Gastrocnemius medialis (tissue), 4 donors: ENCODE measurements around the gene PRDM7. TPM values are rescaled to one million over a fixed set of nuclear protein-coding genes. Genes with fewer than 3 reads are reported as not detected.
"Not testable (repeated sequence)": the region's sequence is repeated elsewhere in the genome, so short reads cannot be mapped to it uniquely, and the experiment has no call there.

Source experiments
- ATAC-seq, 2 donors: fragments of 150-250 bp; one replicate each; pipeline ENCODE4 v1.9.1; 2016
- DNase-seq, 2 donors: peaks; one replicate each; pipeline ENCODE4 v3.0.0-alpha.2; 2019
- H3K27ac ChIP-seq, 4 donors: fragments of 200-600 bp; sonication (generic); 1 replicate in 1 of 4; 2 replicates in 3 of 4; pipeline ENCODE4 v1.5.1; 2016 to 2018; ENCODE audit warnings: mild to moderate bottlenecking in 2 of 4, moderate library complexity in 1 of 4
- H3K27me3 ChIP-seq, 3 donors: fragments of 200-600 bp; sonication (generic) in 2 of 3; 1 replicate in 1 of 3; 2 replicates in 2 of 3; pipeline versions ENCODE4 v1.5.1 to v1.6.0; 2016 to 2019; ENCODE audit warnings: mild to moderate bottlenecking in 1 of 3, moderate library complexity in 1 of 3
- H3K36me3 ChIP-seq, 2 donors: fragments of 200-600 bp; sonication (generic) in 1 of 2; one replicate each; pipeline ENCODE4 v1.5.1; 2017 to 2018
- H3K4me1 ChIP-seq, 2 donors: fragments of 200-600 bp; sonication (generic) in 1 of 2; one replicate each; pipeline ENCODE4 v1.5.1; 2016 to 2017; ENCODE audit warnings: mild to moderate bottlenecking in 2 of 2
- H3K4me3 ChIP-seq, 4 donors: fragments of 200-600 bp; sonication (generic) in 3 of 4; 1 replicate in 1 of 4; 2 replicates in 3 of 4; pipeline ENCODE4 v1.5.1; 2016 to 2019; ENCODE audit warnings: mild to moderate bottlenecking in 2 of 4
- H3K9me3 ChIP-seq, 3 donors: fragments of 200-600 bp; sonication (generic) in 2 of 3; 1 replicate in 1 of 3; 2 replicates in 2 of 3; pipeline ENCODE4 v1.5.1; 2016 to 2019
- CTCF ChIP-seq, 5 experiments: fragments of 450-650 bp in 3 of 5; fragments of 200-600 bp in 2 of 5; sonication (generic) in 2 of 5; IDR thresholded peaks in 4 of 5; conservative IDR thresholded peaks in 1 of 5; 1 replicate in 4 of 5; 2 replicates in 1 of 5; pipeline ENCODE4 v1.5.1; 2016 to 2019; ENCODE audit warnings: antibody characterized with exemption in 5 of 5, mild to moderate bottlenecking in 3 of 5, moderate library complexity in 3 of 5
- POLR2A ChIP-seq, 2 donors: fragments of 450-650 bp; IDR thresholded peaks; one replicate each; pipeline ENCODE4 v1.6.1; 2017; ENCODE audit warnings: antibody characterized with exemption in 2 of 2, mild to moderate bottlenecking in 2 of 2, moderate library complexity in 2 of 2
- in situ Hi-C, 4 donors: fragments of 200-750 bp; cut with MboI; loops; one replicate each; pipeline versions ENCODE4 v1.15.0 to v1.8.0; 2017; ENCODE audit warnings: low sequenced_read_pairs in 4 of 4
- intact Hi-C: fragments of 100-400 bp; cut with DNase I; formaldehyde crosslinking; loops from one replicate; pipeline ENCODE4 v1.15.1; 2023; ENCODE audit warnings: low total_unique reads
- total RNA-seq, 4 donors: library from RNA; depleted of rRNA; stranded (reverse); fragments of >200 nt; gene quantifications; one replicate each; pipeline versions ENCODE4 v1.1.0 to v1.2.3, GENCODE V29; 2016

Gene PRDM7
- total RNA-seq, result not detected

GRCh38 chr16:90077240-90077756 lies at the start of gene PRDM7:
PRDM7 (minus strand) TSS chr16:90077331; CDS start chr16:90075910, 1,421 bp downstream.
- peak within 1 kb of the TSS; percentile 40 to 66 (median 52) for H3K4me3 ChIP-seq
- intact Hi-C loops, result no loop called here
- in situ Hi-C loops, result no loop called here
- no peaks in the 10 kb centered on the region for H3K9me3 ChIP-seq
- H3K36me3 ChIP-seq, result no peaks in the 10 kb centered on the region
- H3K27ac ChIP-seq, result peak within 1 kb of the TSS; percentile 37 to 69 (median 50)
- TF ChIP-seq POLR2A (IDR thresholded peaks at IDR 0.05), result no peak
- TF ChIP-seq CTCF (IDR thresholded peaks at IDR 0.05 in 4 of 5, conservative IDR thresholded peaks at IDR 0.05 in 1 of 5), result no peak
- no peaks in the 10 kb centered on the region for H3K27me3 ChIP-seq
- peak; percentile 93 to 96 for DNase-seq
- ATAC-seq, result peak; percentile 96
- H3K4me1 ChIP-seq, result peaks cover 4 to 5% of the 10 kb centered on the region in 2 donors

- H3K27ac ChIP-seq, H3K4me3 ChIP-seq, H3K27me3 ChIP-seq, H3K36me3 ChIP-seq, ATAC-seq, DNase-seq, H3K4me1 ChIP-seq, intact Hi-C loops, in situ Hi-C loops, H3K9me3 ChIP-seq: not testable (repeated sequence)
Measured at GRCh38 chr16:90121846-90122245, 44.7 kb upstream of the PRDM7 start.

- DNase-seq, H3K27me3 ChIP-seq, H3K27ac ChIP-seq, ATAC-seq, H3K4me3 ChIP-seq, H3K9me3 ChIP-seq, H3K4me1 ChIP-seq, intact Hi-C loops, in situ Hi-C loops, H3K36me3 ChIP-seq: not testable (repeated sequence)
Measured at GRCh38 chr16:90107617-90108016, 30.5 kb upstream of the PRDM7 start.

- H3K27ac ChIP-seq, H3K27me3 ChIP-seq, H3K4me1 ChIP-seq, DNase-seq, intact Hi-C loops, ATAC-seq, H3K9me3 ChIP-seq, in situ Hi-C loops, H3K36me3 ChIP-seq, H3K4me3 ChIP-seq: not testable (repeated sequence)
Measured at GRCh38 chr16:90107060-90107459, 29.9 kb upstream of the PRDM7 start.

- H3K4me1 ChIP-seq, in situ Hi-C loops, H3K27ac ChIP-seq, H3K9me3 ChIP-seq, H3K4me3 ChIP-seq, H3K27me3 ChIP-seq, intact Hi-C loops, DNase-seq, ATAC-seq, H3K36me3 ChIP-seq: not testable (repeated sequence)
Measured at GRCh38 chr16:90106271-90106670, 29.1 kb upstream of the PRDM7 start.

- H3K36me3 ChIP-seq, DNase-seq, ATAC-seq, intact Hi-C loops, in situ Hi-C loops, H3K27ac ChIP-seq, H3K9me3 ChIP-seq, H3K27me3 ChIP-seq, H3K4me3 ChIP-seq, H3K4me1 ChIP-seq: not testable (repeated sequence)
Measured at GRCh38 chr16:90104725-90105124, 27.6 kb upstream of the PRDM7 start.

GRCh38 chr16:90102086-90102884 lies 25.2 kb upstream of the PRDM7 start:
- H3K27me3 ChIP-seq, H3K27ac ChIP-seq, DNase-seq, H3K9me3 ChIP-seq, H3K4me1 ChIP-seq, in situ Hi-C loops, H3K4me3 ChIP-seq, intact Hi-C loops, H3K36me3 ChIP-seq, ATAC-seq: not testable (repeated sequence)

GRCh38 chr16:90101332-90101731 lies 24.2 kb upstream of the PRDM7 start:
- DNase-seq, result peak in 1 of 2 donors; percentile 20
- H3K27ac ChIP-seq, H3K36me3 ChIP-seq, H3K27me3 ChIP-seq, H3K9me3 ChIP-seq, H3K4me1 ChIP-seq, in situ Hi-C loops, intact Hi-C loops, H3K4me3 ChIP-seq: not testable (repeated sequence)
- peak; percentile 38 to 49 for ATAC-seq

- H3K9me3 ChIP-seq, H3K4me3 ChIP-seq, H3K27ac ChIP-seq, in situ Hi-C loops, H3K4me1 ChIP-seq, H3K27me3 ChIP-seq, intact Hi-C loops, H3K36me3 ChIP-seq, DNase-seq: not testable (repeated sequence)
- ATAC-seq, result peak; percentile 56 to 91
Measured at GRCh38 chr16:90100790-90101189, 23.7 kb upstream of the PRDM7 start.

- in situ Hi-C loops, result not testable (repeated sequence)
Measured at GRCh38 chr16:90100229-90100628, 23.1 kb upstream of the PRDM7 start.

GRCh38 chr16:90098936-90099335 lies 21.8 kb upstream of the PRDM7 start:
- H3K4me3 ChIP-seq, H3K27ac ChIP-seq, H3K4me1 ChIP-seq, H3K36me3 ChIP-seq, ATAC-seq, H3K9me3 ChIP-seq, in situ Hi-C loops, intact Hi-C loops, H3K27me3 ChIP-seq, DNase-seq: not testable (repeated sequence)

More at GRCh38 chr16:90100229-90100628, 23.1 kb upstream of the PRDM7 start:
- H3K36me3 ChIP-seq, H3K27ac ChIP-seq, intact Hi-C loops, H3K27me3 ChIP-seq, H3K4me1 ChIP-seq, H3K4me3 ChIP-seq, ATAC-seq, H3K9me3 ChIP-seq, DNase-seq: not testable (repeated sequence)
